H1 (cell line): Measurements from ENCODE around the gene HIVEP3. TPM values are rescaled to one million over a fixed set of nuclear protein-coding genes. Genes with fewer than 3 reads are reported as not detected.

ENCODE experiments used
- CTCF ChIA-PET: fragments of 300-600 bp; sonication (Branson Sonifier 250); formaldehyde crosslinking; loops from one replicate; lab custom pipeline; 2021; ENCODE audit not compliant: partially characterized antibody; lab: Charles Lee
- POLR2A ChIA-PET: fragments of 300-600 bp; sonication (Branson Sonifier 250); formaldehyde crosslinking; loops from one replicate; lab custom pipeline; 2021; ENCODE audit warnings: inconsistent platforms; ENCODE audit not compliant: partially characterized antibody; lab: Charles Lee
- DNase-seq, 2 experiments: peaks; one replicate each; pipeline versions ENCODE4 v3.0.0 to v3.0.0-alpha.2; 2010 to 2022; ENCODE audit warnings: low spot score in 2 of 2, low read depth in 1 of 2, mixed read lengths in 1 of 2
- FAIRE-seq: peaks from 2 replicates; lab custom pipeline; 2011; peaks lifted over from hg19 to GRCh38; lab: Jason Lieb, UNC
- H2AFZ ChIP-seq: 2 replicates; pipeline ENCODE4 v1.8.1; 2012; ENCODE audit warnings: low read length, inconsistent platforms
- H2AK5ac ChIP-seq: 2 replicates; pipeline ENCODE4 v1.6.1; 2013; ENCODE audit warnings: low read depth, low read length
- H2BK120ac ChIP-seq: replicated peaks from 2 replicates; pipeline ENCODE3; 2013; ENCODE audit warnings: low read depth, low read length, inconsistent platforms
- H2BK12ac ChIP-seq: 2 replicates; pipeline ENCODE4 v1.6.1; 2013; ENCODE audit warnings: low read depth, low read length
- H2BK15ac ChIP-seq: 2 replicates; pipeline ENCODE4 v1.6.1; 2013; ENCODE audit warnings: low read length
- H2BK20ac ChIP-seq: 2 replicates; pipeline ENCODE4 v1.6.1; 2013; ENCODE audit warnings: low read length
- H2BK5ac ChIP-seq: 2 replicates; pipeline ENCODE4 v1.6.1; 2013; ENCODE audit warnings: low read depth, low read length
- H3K14ac ChIP-seq: 2 replicates; pipeline ENCODE4 v1.6.1; 2013; ENCODE audit warnings: inconsistent platforms; ENCODE audit not compliant: insufficient read length
- H3K18ac ChIP-seq: 2 replicates; pipeline ENCODE4 v1.6.1; 2013; ENCODE audit warnings: low read length; ENCODE audit errors: extremely low read depth
- H3K23ac ChIP-seq: 2 replicates; pipeline ENCODE4 v1.6.1; 2013; ENCODE audit warnings: inconsistent platforms; ENCODE audit not compliant: insufficient read length
- H3K23me2 ChIP-seq: 2 replicates; pipeline ENCODE4 v1.6.1; 2013; ENCODE audit warnings: low read depth, low read length
- H3K27ac ChIP-seq: 2 replicates; pipeline ENCODE4 v1.6.1; 2011; ENCODE audit warnings: low read depth, low read length, inconsistent platforms
- H3K27me3 ChIP-seq, 4 experiments: replicated peaks in 1 of 4; 1 replicate in 1 of 4; 2 replicates in 3 of 4; pipeline versions ENCODE4 v1.6.1 to v1.8.1; 2011 to 2013; ENCODE audit warnings: low read length in 3 of 4, mild to moderate bottlenecking in 3 of 4, inconsistent platforms in 2 of 4, mixed read lengths in 2 of 4, moderate library complexity in 1 of 4; ENCODE audit not compliant: control insufficient read depth in 3 of 4, insufficient read depth in 3 of 4; ENCODE audit errors: extremely low read depth in 1 of 4
- H3K36me3 ChIP-seq, 4 experiments: 2 replicates each; pipeline versions ENCODE4 v1.6.1 to v1.8.1; 2011 to 2013; ENCODE audit warnings: mild to moderate bottlenecking in 4 of 4, low read length in 3 of 4, moderate library complexity in 2 of 4, control low read depth in 1 of 4, inconsistent platforms in 1 of 4; ENCODE audit not compliant: insufficient read depth in 4 of 4, control insufficient read depth in 2 of 4
- H3K4ac ChIP-seq: replicated peaks from 2 replicates; pipeline ENCODE3; 2013; ENCODE audit warnings: low read length, low read depth, mixed read lengths, inconsistent platforms; ENCODE audit not compliant: insufficient read length
- H3K4me1 ChIP-seq, 4 experiments: replicated peaks in 1 of 4; 1 replicate in 1 of 4; 2 replicates in 3 of 4; pipeline versions ENCODE4 v1.6.1 to v1.8.1; 2011 to 2013; ENCODE audit warnings: low read length in 3 of 4, inconsistent platforms in 2 of 4, mixed read lengths in 1 of 4; ENCODE audit not compliant: insufficient read depth in 4 of 4, control insufficient read depth in 3 of 4
- H3K4me2 ChIP-seq, 2 experiments: 2 replicates each; pipeline versions ENCODE4 v1.6.1 to v1.8.1; 2011 to 2013; ENCODE audit warnings: low read depth in 2 of 2, low read length in 2 of 2, control low read depth in 1 of 2, inconsistent platforms in 1 of 2, mild to moderate bottlenecking in 1 of 2; ENCODE audit not compliant: insufficient read depth in 1 of 2
- H3K4me3 ChIP-seq, 4 experiments: fragments of 200-600, 300-600 bp in 1 of 4; sonication (generic), shearing (Covaris generic), sonication (Bioruptor Twin) in 1 of 4; 2 replicates each; pipeline versions ENCODE4 v1.5.1 to v1.8.1; 2011 to 2016; ENCODE audit warnings: low read length in 4 of 4, low read depth in 3 of 4, control low read depth in 2 of 4, inconsistent platforms in 2 of 4, mild to moderate bottlenecking in 2 of 4, mixed read lengths in 1 of 4, moderate library complexity in 1 of 4; ENCODE audit not compliant: insufficient read depth in 2 of 4; ENCODE audit errors: extremely low read depth in 1 of 4
- H3K56ac ChIP-seq: replicated peaks from 2 replicates; pipeline ENCODE3; 2013; ENCODE audit warnings: low read depth, mild to moderate bottlenecking, mixed read lengths, low read length, inconsistent platforms; ENCODE audit not compliant: insufficient read length
- H3K79me1 ChIP-seq: 2 replicates; pipeline ENCODE4 v1.6.1; 2013; ENCODE audit warnings: low read depth, low read length, control low read depth
- H3K79me2 ChIP-seq, 2 experiments: 2 replicates each; pipeline versions ENCODE4 v1.6.1 to v1.8.1; 2012 to 2013; ENCODE audit warnings: low read length in 2 of 2, mild to moderate bottlenecking in 2 of 2, inconsistent platforms in 1 of 2; ENCODE audit not compliant: insufficient read depth in 2 of 2, control insufficient read depth in 1 of 2
- H3K9ac ChIP-seq, 4 experiments: replicated peaks in 1 of 4; 1 replicate in 1 of 4; 2 replicates in 3 of 4; pipeline versions ENCODE4 v1.6.1 to v1.8.1; 2011 to 2013; ENCODE audit warnings: low read depth in 3 of 4, low read length in 3 of 4, control low read depth in 2 of 4, mild to moderate bottlenecking in 2 of 4, moderate library complexity in 2 of 4, inconsistent platforms in 1 of 4; ENCODE audit errors: extremely low read depth in 1 of 4
- H3K9me3 ChIP-seq, 2 experiments: 2 replicates each; pipeline versions ENCODE4 v1.6.1 to v1.8.1; 2012 to 2013; ENCODE audit warnings: mild to moderate bottlenecking in 2 of 2, moderate library complexity in 2 of 2, control low read depth in 1 of 2, inconsistent platforms in 1 of 2, low read depth in 1 of 2, low read length in 1 of 2, mixed read lengths in 1 of 2; ENCODE audit not compliant: insufficient read depth in 2 of 2
- H4K20me1 ChIP-seq, 2 experiments: replicated peaks in 1 of 2; 2 replicates each; pipeline versions ENCODE3 to v1.8.1; 2011 to 2013; ENCODE audit warnings: inconsistent platforms in 2 of 2, low read length in 2 of 2, mild to moderate bottlenecking in 1 of 2; ENCODE audit not compliant: insufficient read depth in 2 of 2, control insufficient read depth in 1 of 2
- H4K5ac ChIP-seq: 2 replicates; pipeline ENCODE4 v1.6.1; 2013; ENCODE audit warnings: low read length, low read depth, mixed read lengths, inconsistent platforms; ENCODE audit not compliant: insufficient read length
- H4K8ac ChIP-seq: 2 replicates; pipeline ENCODE4 v1.8.0; 2013; ENCODE audit warnings: mild to moderate bottlenecking, moderate library complexity, low read length, inconsistent platforms; ENCODE audit not compliant: insufficient read depth; ENCODE audit errors: extremely low read depth
- H4K91ac ChIP-seq: replicated peaks from 2 replicates; pipeline ENCODE3; 2013; ENCODE audit warnings: low read length, mixed read lengths, inconsistent platforms; ENCODE audit not compliant: insufficient read length
- ATF3 ChIP-seq: IDR thresholded peaks from 2 replicates; pipeline ENCODE4 v1.6.1; 2011; ENCODE audit warnings: low read depth, mild to moderate bottlenecking, low read length; ENCODE audit not compliant: insufficient read depth
- BCL11A ChIP-seq, 2 experiments: IDR thresholded peaks; one replicate each; pipeline ENCODE4 v1.6.1; 2011; ENCODE audit warnings: low read depth in 2 of 2, low read length in 2 of 2, mild to moderate bottlenecking in 2 of 2
- CBX5 ChIP-seq: fragments of 300-800, 300-1000 bp; sonication (generic); IDR thresholded peaks from 2 replicates; pipeline ENCODE4 v1.7.1; 2016; ENCODE audit warnings: antibody characterized with exemption, low read length, low read depth
- CBX8 ChIP-seq: fragments of 300-800, 300-1000 bp; sonication (generic); IDR thresholded peaks from 2 replicates; pipeline ENCODE4 v1.7.1; 2016; ENCODE audit warnings: low read depth, low read length, borderline replicate concordance
- EZH2 ChIP-seq: fragments of 200-600 bp; sonication (generic); IDR thresholded peaks from 2 replicates; pipeline ENCODE4 v1.7.1; 2012; ENCODE audit warnings: low read depth, mild to moderate bottlenecking, moderate library complexity, low read length, inconsistent platforms; ENCODE audit not compliant: severe bottlenecking
- KDM4A ChIP-seq: IDR thresholded peaks from one replicate; pipeline ENCODE4 v1.7.1; 2012; ENCODE audit warnings: low read depth, mild to moderate bottlenecking, moderate library complexity, low read length, inconsistent platforms; ENCODE audit not compliant: severe bottlenecking
- POLR2A ChIP-seq, 2 experiments: IDR thresholded peaks; 1 replicate in 1 of 2; 2 replicates in 1 of 2; pipeline ENCODE4 v1.6.1; 2011; ENCODE audit warnings: low read depth in 2 of 2, low read length in 2 of 2, mild to moderate bottlenecking in 2 of 2; ENCODE audit errors: control extremely low read depth in 1 of 2
- SIRT6 ChIP-seq: IDR thresholded peaks from one replicate; pipeline ENCODE4 v1.7.1; 2012; ENCODE audit warnings: low read length, inconsistent platforms
- SP2 ChIP-seq: IDR thresholded peaks from 2 replicates; pipeline ENCODE4 v1.6.1; 2012; ENCODE audit warnings: mild to moderate bottlenecking, low read length, inconsistent platforms
- SP4 ChIP-seq: IDR thresholded peaks from 2 replicates; pipeline ENCODE4 v1.6.1; 2012; ENCODE audit warnings: low read length, inconsistent platforms
- USF2 ChIP-seq: IDR thresholded peaks from 2 replicates; pipeline ENCODE4 v1.6.1; 2011; ENCODE audit warnings: low read length, improper control_type of control experiment
- WGBS, 2 experiments: shearing (Covaris generic) in 1 of 2; methylation state at CpG; one replicate each; pipeline versions ENCODE4 v1.1.6 to v1.1.7; 2013 to 2015; ENCODE audit warnings: low lambda C conversion rate in 2 of 2, mixed read lengths in 2 of 2, inconsistent platforms in 1 of 2, low coverage in 1 of 2, missing lambda C conversion rate in 1 of 2; ENCODE audit not compliant: insufficient replicate concordance in 2 of 2, insufficient coverage in 1 of 2, insufficient read length in 1 of 2; ENCODE audit errors: extremely low coverage in 1 of 2, missing lambda C conversion rate in 1 of 2; 5-methylcytosine and 5-hydroxymethylcytosine counted together
- polyA plus RNA-seq, 7 experiments: library from polyadenylated mRNA; depleted of rRNA in 3 of 7; stranded (reverse) in 5 of 7; unstranded in 2 of 7; fragments of >200 nt in 5 of 7; fragments of 200-250 nt in 2 of 7; gene quantifications; 1 replicate in 5 of 7; 2 replicates in 1 of 7; 4 replicates in 1 of 7; pipeline versions ENCODE4 v1.2.1 to v1.2.3, GENCODE V29; 2011 to 2013; ENCODE audit warnings: missing spikeins in 2 of 7, mixed read lengths in 2 of 7
- total RNA-seq: library from RNA; stranded (reverse); fragmentation: NEBNext Ultra II Directional; extraction: Animal tissue kit (Norgen Biotek cat#: 25700); gene quantifications from 2 replicates; pipeline ENCODE4 v1.2.1, GENCODE V29; 2021

The HIVEP3 gene
- total and polyA plus RNA-seq, 2 of the 8 experiments (the other 6 are each of a cell fraction or from before 2014, with no cell fraction given): 0.24 to 0.69 TPM

GRCh38 chr1:41528726-41529605, 389.8 kb downstream of the HIVEP3 start:
- Histone ChIP-seq H2AFZ (no peak overlapping the region), H3K18ac (no peak overlapping the region), H3K23ac (no peak overlapping the region), H3K79me1 (no peaks in the 10 kb centered on the region), H3K4me2 (no peak overlapping the region), H3K14ac (no peak overlapping the region), H3K36me3 (no peaks in the 10 kb centered on the region), H3K23me2 (peaks cover 38% of the 10 kb centered on the region; the same call in 1 of the 2 replicates), H2BK120ac (no peak overlapping the region), H3K9me3 (peaks cover 9 to 10% of the 10 kb centered on the region in 2 experiments; a peak in 2 of 4 replicates), H3K4ac (no peak overlapping the region), H3K27ac (no peak overlapping the region), H3K4me3 (no peak overlapping the region), H3K4me1 (peaks cover 0 to 1% (median 0%) of the 10 kb centered on the region in 4 experiments; a peak in 1 of 7 replicates), H3K79me2 (no peaks in the 10 kb centered on the region), H3K56ac (no peak overlapping the region), H3K27me3 (no peaks in the 10 kb centered on the region), H4K5ac (no peak overlapping the region), H3K9ac (no peak overlapping the region), H2BK5ac (no peak overlapping the region), H2BK20ac (no peak overlapping the region), H4K91ac (no peak overlapping the region), H2AK5ac (0 out of 2 replicates have a peak overlapping the region, but pooled peaks have one; percentile 65), H4K20me1 (peaks cover 0 to 6% of the 10 kb centered on the region in 2 experiments), H2BK15ac (no peak overlapping the region), H4K8ac (no peak overlapping the region), H2BK12ac (no peak overlapping the region)
- POLR2A ChIA-PET: no interaction called here
- WGBS, 2 experiments: 42 to 100% methylated on average over 2 to 4 of the region's 7 CpGs
- CTCF ChIA-PET: no interaction called here
- DNase-seq (no peak), FAIRE-seq (no peak)
- no peak for TF ChIP-seq POLR2A (IDR thresholded peaks at IDR 0.05; ENCODE audit: control extremely low read depth in 1 of 2, low read depth in 2 of 2, low read length in 2 of 2)
- TF ChIP-seq EZH2: no peak
- no peak for TF ChIP-seq ATF3
- TF ChIP-seq SP2: no peak
- TF ChIP-seq SP4: no peak
- TF ChIP-seq KDM4A: no peak
- TF ChIP-seq CBX8: no peak
- TF ChIP-seq USF2: no peak
- TF ChIP-seq SIRT6: no peak
- TF ChIP-seq CBX5: no peak
- TF ChIP-seq BCL11A (IDR thresholded peaks at IDR 0.05; ENCODE audit: low read depth in 2 of 2, low read length in 2 of 2): no peak
